ENCODE results near the gene ATP10D.

GRCh38 chr4:47553329-47554125 is 68.5 kb downstream of the ATP10D start:
- TF ChIP-seq, protein P1, sequence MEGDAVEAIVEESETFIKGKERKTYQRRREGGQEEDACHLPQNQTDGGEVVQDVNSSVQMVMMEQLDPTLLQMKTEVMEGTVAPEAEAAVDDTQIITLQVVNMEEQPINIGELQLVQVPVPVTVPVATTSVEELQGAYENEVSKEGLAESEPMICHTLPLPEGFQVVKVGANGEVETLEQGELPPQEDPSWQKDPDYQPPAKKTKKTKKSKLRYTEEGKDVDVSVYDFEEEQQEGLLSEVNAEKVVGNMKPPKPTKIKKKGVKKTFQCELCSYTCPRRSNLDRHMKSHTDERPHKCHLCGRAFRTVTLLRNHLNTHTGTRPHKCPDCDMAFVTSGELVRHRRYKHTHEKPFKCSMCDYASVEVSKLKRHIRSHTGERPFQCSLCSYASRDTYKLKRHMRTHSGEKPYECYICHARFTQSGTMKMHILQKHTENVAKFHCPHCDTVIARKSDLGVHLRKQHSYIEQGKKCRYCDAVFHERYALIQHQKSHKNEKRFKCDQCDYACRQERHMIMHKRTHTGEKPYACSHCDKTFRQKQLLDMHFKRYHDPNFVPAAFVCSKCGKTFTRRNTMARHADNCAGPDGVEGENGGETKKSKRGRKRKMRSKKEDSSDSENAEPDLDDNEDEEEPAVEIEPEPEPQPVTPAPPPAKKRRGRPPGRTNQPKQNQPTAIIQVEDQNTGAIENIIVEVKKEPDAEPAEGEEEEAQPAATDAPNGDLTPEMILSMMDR (IDR thresholded peaks at IDR 0.05), result no peak
- no peak for TF ChIP-seq EZH2 (IDR thresholded peaks at IDR 0.05; ENCODE audit: borderline replicate concordance, insufficient read depth, low read depth, low read length, poor library complexity, severe bottlenecking)
